ENCODE measurements around the gene ADORA2B. TPM values are rescaled to one million over a fixed set of nuclear protein-coding genes. Genes with fewer than 3 reads are reported as not detected.

ADORA2B gene
- total RNA-seq, 4 donors from 2014 or later = 41.4 to 68.9 (median 52.0) TPM

DNA sequence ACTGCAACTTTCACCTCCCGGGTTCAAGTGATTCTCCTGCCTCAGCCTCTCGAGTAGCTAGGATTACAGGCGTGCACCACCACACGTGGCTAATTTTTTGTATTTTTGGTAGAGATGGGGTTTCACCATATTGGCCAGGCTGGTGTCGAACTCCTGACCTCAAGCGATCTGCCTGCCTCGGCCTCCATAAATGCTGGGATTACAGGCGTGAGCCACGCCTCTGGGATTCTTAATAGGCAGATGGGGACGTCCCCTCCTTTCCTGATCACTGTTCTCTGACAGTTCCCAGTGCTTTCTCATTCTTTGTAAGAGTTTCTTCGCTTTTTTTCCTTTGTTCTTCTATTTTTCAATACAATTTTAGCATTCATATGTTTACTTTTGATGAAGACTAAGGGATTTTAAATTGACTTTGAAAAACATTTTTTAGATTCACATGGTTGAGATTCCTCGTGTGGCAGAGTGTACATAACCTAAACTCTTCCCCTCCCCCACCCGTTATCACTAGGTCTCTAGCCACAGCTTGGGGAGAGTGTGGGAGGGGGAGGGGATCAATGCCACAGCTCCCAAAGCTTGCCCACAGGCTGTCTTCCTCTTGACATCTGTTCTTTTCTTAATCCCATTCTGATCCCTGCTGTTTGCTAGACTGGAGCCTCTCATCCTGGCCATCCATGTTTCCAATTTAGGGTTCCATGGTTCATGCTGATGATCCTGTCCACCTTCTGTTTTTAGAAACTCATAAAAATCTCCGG lies 11.0 kb downstream of the ADORA2B start:
- 74 to 75% methylated on average over 9 to 14 of the region's 14 CpGs for WGBS, 2 donors (ENCODE audit: low coverage in 1 of 2)
- no peak overlapping the region for H3K4me3 ChIP-seq
- H3K36me3 ChIP-seq = no peaks in the 10 kb centered on the region
- intact Hi-C loops (cut with DNase I; ENCODE audit: low total_unique reads) = no loop called here
- H3K27me3 ChIP-seq = no peaks in the 10 kb centered on the region
- H3K27ac ChIP-seq = no peak overlapping the region
- no peaks in the 10 kb centered on the region for H3K9me3 ChIP-seq
- TF ChIP-seq EP300 (IDR thresholded peaks at IDR 0.05; ENCODE audit: low read depth) = no peak
- no peak for TF ChIP-seq POLR2AphosphoS5 (IDR thresholded peaks at IDR 0.05)
- TF ChIP-seq CTCF (IDR thresholded peaks at IDR 0.05) = no peak
- TF ChIP-seq POLR2A (IDR thresholded peaks at IDR 0.05) = no peak
- H3K4me1 ChIP-seq = peaks cover 6 to 24% (median 9%) of the 10 kb centered on the region in 4 donors
- no peak for DNase-seq
- in situ Hi-C loops (cut with MboI; ENCODE audit: low pct_ligation_motif_present in 1 of 4, low pct_unique_long_range_greater_than_20kb in 1 of 4, low sequenced_read_pairs in 3 of 4) = no loop called here

DNA sequence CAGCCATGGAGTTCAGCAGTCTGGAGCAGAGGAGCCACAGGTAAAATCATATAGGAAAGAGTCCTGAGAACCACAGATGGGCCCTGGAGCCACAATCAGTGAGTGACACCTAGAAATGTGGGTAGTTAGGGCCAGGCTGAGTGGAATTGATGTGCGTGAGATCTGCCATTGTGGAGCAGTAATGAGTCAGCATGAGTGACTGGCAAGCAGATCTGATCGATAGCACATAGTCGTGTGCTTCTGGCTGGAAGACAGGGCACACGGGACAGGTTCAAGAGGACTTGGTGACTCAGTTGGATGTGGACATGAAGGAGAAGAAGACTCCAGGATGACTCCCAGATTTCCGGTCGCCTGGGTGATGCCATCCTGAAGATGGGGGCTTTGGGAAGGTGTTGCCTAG lies 12.3 kb downstream of the ADORA2B start:
- Histone ChIP-seq H3K27ac (no peak overlapping the region), H3K4me3 (no peak overlapping the region), H3K4me1 (peaks cover 6 to 18% (median 9%) of the 10 kb centered on the region in 4 donors), H3K9me3 (no peaks in the 10 kb centered on the region), H3K36me3 (no peaks in the 10 kb centered on the region), H3K27me3 (no peaks in the 10 kb centered on the region)
- TF ChIP-seq POLR2AphosphoS5 (IDR thresholded peaks at IDR 0.05) (no peak), CTCF (IDR thresholded peaks at IDR 0.05) (no peak), EP300 (IDR thresholded peaks at IDR 0.05; ENCODE audit: low read depth) (no peak)
- DNase-seq = no peak
- 79% methylated on average over 6 of the region's 6 CpGs; no CpG with 5 or more reads in 1 of the 2 donors for WGBS, 2 donors (ENCODE audit: low coverage in 1 of 2)
- intact Hi-C loops (cut with DNase I; ENCODE audit: low total_unique reads) (no loop called here), in situ Hi-C loops (cut with MboI; ENCODE audit: low pct_ligation_motif_present in 1 of 4, low pct_unique_long_range_greater_than_20kb in 1 of 4, low sequenced_read_pairs in 3 of 4) (no loop called here)

DNA sequence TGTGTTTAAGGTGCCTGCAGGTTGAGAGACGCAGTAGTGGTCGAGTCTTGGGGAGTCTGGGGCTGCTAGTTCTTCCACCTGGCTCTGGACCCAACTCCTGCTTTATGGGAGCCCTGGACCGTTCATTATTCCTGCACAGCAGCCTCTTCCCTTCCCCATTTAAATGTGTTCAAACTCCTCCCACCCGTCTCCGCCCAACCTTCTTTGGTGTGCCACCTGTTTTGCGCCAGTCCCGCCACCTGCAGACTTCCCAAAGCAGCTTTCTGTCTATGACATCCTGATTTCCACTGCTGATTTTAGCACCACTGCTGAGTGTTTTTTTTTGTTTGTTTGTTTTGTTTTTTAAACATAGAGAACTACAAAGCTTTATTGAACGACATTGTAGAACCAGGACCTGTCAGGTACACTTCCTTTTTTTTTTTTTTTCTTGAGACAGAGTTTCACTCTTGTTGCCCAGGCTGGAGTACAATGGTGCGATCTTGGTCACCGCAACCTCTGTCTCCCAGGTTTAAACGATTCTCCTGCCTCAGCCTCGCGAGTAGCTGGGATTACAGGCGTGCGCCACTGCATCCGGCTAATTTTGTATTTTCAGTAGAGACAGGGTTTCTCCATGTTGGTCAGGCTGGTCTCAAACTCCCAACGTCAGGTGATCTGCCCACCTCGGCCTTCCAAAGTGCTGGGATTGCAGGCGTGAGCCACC lies 12.8 kb downstream of the ADORA2B start:
- in situ Hi-C loops (cut with MboI; ENCODE audit: low pct_ligation_motif_present in 1 of 4, low pct_unique_long_range_greater_than_20kb in 1 of 4, low sequenced_read_pairs in 3 of 4) = no loop called here
- DNase-seq = no peak

More for the DNA sequence above, 12.8 kb downstream of the ADORA2B start:
- Histone ChIP-seq H3K27ac (no peak overlapping the region), H3K9me3 (no peaks in the 10 kb centered on the region), H3K27me3 (no peaks in the 10 kb centered on the region), H3K36me3 (no peaks in the 10 kb centered on the region), H3K4me3 (no peak overlapping the region), H3K4me1 (peaks cover 6 to 18% (median 9%) of the 10 kb centered on the region in 4 donors)
- no peak for TF ChIP-seq CTCF (IDR thresholded peaks at IDR 0.05)
- TF ChIP-seq EP300 (IDR thresholded peaks at IDR 0.05; ENCODE audit: low read depth) = no peak
- no peak for TF ChIP-seq POLR2A (IDR thresholded peaks at IDR 0.05)
- no peak for TF ChIP-seq POLR2AphosphoS5 (IDR thresholded peaks at IDR 0.05)
- intact Hi-C loops (cut with DNase I; ENCODE audit: low total_unique reads) = no loop called here
- WGBS, 2 donors (ENCODE audit: low coverage in 1 of 2) = 72 to 73% methylated on average over 10 to 18 of the region's 19 CpGs
